GM12891 (cell line): ENCODE measurements around the gene SMARCA1.

ENCODE experiments used
- PAX5 ChIP-seq: IDR thresholded peaks from 2 replicates; pipeline ENCODE4 v1.6.1; 2011; ENCODE audit warnings: low read length, moderate library complexity, mild to moderate bottlenecking; ENCODE audit not compliant: insufficient read depth, severe bottlenecking
- POLR2A ChIP-seq: IDR thresholded peaks from 2 replicates; pipeline ENCODE4 v1.6.1; 2011; ENCODE audit warnings: low read depth, low read length, control low read depth
- POLR2AphosphoS5 ChIP-seq: IDR thresholded peaks from 2 replicates; pipeline ENCODE4 v1.6.1; 2011; ENCODE audit warnings: low read depth, low read length, control low read depth
- POU2F2 ChIP-seq: IDR thresholded peaks from 2 replicates; pipeline ENCODE4 v1.6.1; 2011; ENCODE audit warnings: low read depth, mild to moderate bottlenecking, control low read depth, low read length, moderate library complexity
- SPI1 ChIP-seq: IDR thresholded peaks from 2 replicates; pipeline ENCODE4 v1.6.1; 2011; ENCODE audit warnings: low read depth, low read length, control low read depth
- TAF1 ChIP-seq: IDR thresholded peaks from 2 replicates; pipeline ENCODE4 v1.6.1; 2011; ENCODE audit warnings: low read depth, low read length, control low read depth

GRCh38 chrX:129496625-129497024, 26.7 kb downstream of the SMARCA1 start:
- TF ChIP-seq POLR2A (no peak), TAF1 (no peak), POLR2AphosphoS5 (no peak), POU2F2 (no peak), PAX5 (no peak), SPI1 (no peak)
